Endothelial cell of umbilical vein (primary cell): ENCODE measurements around the gene RMDN2. TPM values are rescaled to one million over a fixed set of nuclear protein-coding genes. Genes with fewer than 3 reads are reported as not detected.

ENCODE experiments used
- BruUV-seq: library from RNA; stranded (reverse); fragments of 400-500 nt; replicated peaks from 2 replicates; lab custom pipeline; 2021; lab: Mats Ljungman, UMichigan
- CTCF ChIA-PET: fragments of 300-600, 350-600 bp; sonication (Branson Sonifier 250); formaldehyde crosslinking; loops from one replicate; lab custom pipeline; 2021; ENCODE audit warnings: antibody characterized with exemption, inconsistent platforms; lab: Charles Lee
- POLR2A ChIA-PET: fragments of 300-600, 350-600 bp; sonication (Branson Sonifier 250); formaldehyde crosslinking; loops from one replicate; lab custom pipeline; 2021; ENCODE audit warnings: antibody characterized with exemption, inconsistent platforms; lab: Charles Lee
- DNase-seq: peaks from one replicate; pipeline ENCODE4 v3.0.0-alpha.2; 2011; ENCODE audit warnings: low read depth, low spot score
- FAIRE-seq: peaks from 2 replicates; lab custom pipeline; 2011; peaks lifted over from hg19 to GRCh38; lab: Jason Lieb, UNC
- H2AFZ ChIP-seq: 2 replicates; pipeline ENCODE4 v1.6.0; 2012; ENCODE audit warnings: low read depth, low read length, control low read depth, inconsistent platforms
- H3K27ac ChIP-seq: 2 replicates; pipeline ENCODE4 v1.5.1; 2011; ENCODE audit warnings: low read depth, mild to moderate bottlenecking, control low read depth, low read length, moderate library complexity; ENCODE audit not compliant: insufficient read depth
- H3K27me3 ChIP-seq, 2 experiments: 2 replicates each; pipeline versions ENCODE4 v1.6.0 to v1.6.1; 2011; ENCODE audit warnings: low read length in 2 of 2, mixed read lengths in 1 of 2; ENCODE audit not compliant: control insufficient read depth in 2 of 2, insufficient read depth in 2 of 2
- H3K36me3 ChIP-seq, 2 experiments: 2 replicates in 1 of 2; 3 replicates in 1 of 2; pipeline ENCODE4 v1.5.1; 2011; ENCODE audit warnings: low read length in 2 of 2, mild to moderate bottlenecking in 1 of 2, moderate library complexity in 1 of 2; ENCODE audit not compliant: control insufficient read depth in 2 of 2, insufficient read depth in 2 of 2; ENCODE audit errors: extremely low read depth in 1 of 2
- H3K4me1 ChIP-seq: 3 replicates; pipeline ENCODE4 v1.5.1; 2011; ENCODE audit warnings: mild to moderate bottlenecking, low read length; ENCODE audit not compliant: control insufficient read depth, insufficient read depth; ENCODE audit errors: extremely low read depth
- H3K4me2 ChIP-seq: 2 replicates; pipeline ENCODE4 v1.6.1; 2011; ENCODE audit warnings: low read length, control low read depth, mixed read lengths; ENCODE audit not compliant: insufficient read depth
- H3K4me3 ChIP-seq, 3 experiments: fragments of 200-600 bp in 1 of 3; sonication (generic), shearing (Covaris generic) in 1 of 3; replicated peaks in 1 of 3; 2 replicates each; pipeline ENCODE4 v1.5.1; 2011 to 2016; ENCODE audit warnings: control low read depth in 3 of 3, low read length in 3 of 3, mild to moderate bottlenecking in 2 of 3, inconsistent platforms in 1 of 3, low read depth in 1 of 3, moderate library complexity in 1 of 3; ENCODE audit not compliant: insufficient read depth in 1 of 3
- H3K79me2 ChIP-seq: 2 replicates; pipeline ENCODE4 v1.6.0; 2012; ENCODE audit warnings: low read length, inconsistent platforms; ENCODE audit not compliant: control insufficient read depth, insufficient read depth
- H3K9ac ChIP-seq: replicated peaks from 2 replicates; pipeline ENCODE3; 2011; ENCODE audit warnings: low read length, control low read depth; ENCODE audit not compliant: insufficient read depth; ENCODE audit errors: extremely low read depth
- H3K9me1 ChIP-seq: replicated peaks from 3 replicates; pipeline ENCODE4 v1.6.0; 2011; ENCODE audit warnings: mild to moderate bottlenecking, low read length; ENCODE audit not compliant: control insufficient read depth, insufficient read depth; ENCODE audit errors: extremely low read depth
- H3K9me3 ChIP-seq: replicated peaks from 2 replicates; pipeline ENCODE4 v1.5.1; 2012; ENCODE audit warnings: low read length, inconsistent platforms; ENCODE audit not compliant: control insufficient read depth, insufficient read depth
- H4K20me1 ChIP-seq: replicated peaks from 2 replicates; pipeline ENCODE3; 2011; ENCODE audit warnings: mild to moderate bottlenecking, low read length; ENCODE audit not compliant: control insufficient read depth, insufficient read depth; ENCODE audit errors: extremely low read depth
- FOS ChIP-seq: IDR thresholded peaks from 2 replicates; pipeline ENCODE4 v1.6.1; 2011; ENCODE audit warnings: mild to moderate bottlenecking, low read length, moderate library complexity, borderline replicate concordance; ENCODE audit not compliant: insufficient read depth
- GATA2 ChIP-seq: IDR thresholded peaks from 2 replicates; pipeline ENCODE4 v1.7.0; 2011; ENCODE audit warnings: low read depth, mild to moderate bottlenecking, moderate library complexity, mixed read lengths, low read length; ENCODE audit not compliant: insufficient read length, insufficient read depth
- JUN ChIP-seq: IDR thresholded peaks from 2 replicates; pipeline ENCODE4 v1.6.1; 2011; ENCODE audit warnings: borderline replicate concordance, low read depth; ENCODE audit not compliant: insufficient read length, insufficient read depth
- MYC ChIP-seq: IDR thresholded peaks from one replicate; pipeline ENCODE4 v1.6.1; 2011; ENCODE audit warnings: mild to moderate bottlenecking, low read depth, low read length
- POLR2A ChIP-seq: IDR thresholded peaks from 2 replicates; pipeline ENCODE4 v1.6.1; 2012; ENCODE audit warnings: low read depth, mild to moderate bottlenecking, control low read depth, low read length
- POLR2AphosphoS5 ChIP-seq: IDR thresholded peaks from 2 replicates; pipeline ENCODE4 v1.6.1; 2012; ENCODE audit warnings: low read depth, mild to moderate bottlenecking, control low read depth, low read length, moderate library complexity; ENCODE audit not compliant: insufficient read depth
- dilution Hi-C: fragments of 300-500 bp; cut with MboI; formaldehyde crosslinking; loops from one replicate; pipeline ENCODE4 v1.15.0; 2019; ENCODE audit warnings: low sequenced_read_pairs; ENCODE audit not compliant: extremely low pct_ligation_motif_present
- intact Hi-C: fragments of 100-400 bp; cut with micrococcal nuclease; formaldehyde crosslinking; loops from one replicate; pipeline ENCODE4 v1.10.0; 2022
- polyA plus RNA-seq, 4 experiments: library from polyadenylated mRNA; depleted of rRNA in 3 of 4; stranded (reverse) in 3 of 4; unstranded in 1 of 4; fragments of >200 nt; gene quantifications; 2 replicates each; pipeline versions ENCODE4 v1.2.1 to v1.2.3, GENCODE V29; 2011 to 2012; ENCODE audit warnings: missing spikeins in 1 of 4
- total RNA-seq: library from RNA; stranded (reverse); gene quantifications from 2 replicates; pipeline ENCODE4 v1.2.3, GENCODE V29; 2021

RMDN2 gene
- total and polyA plus RNA-seq, 2 donors (not counting 3 experiments of a cell fraction or from before 2014, with no cell fraction given), result 0.97 to 2.8 TPM

DNA sequence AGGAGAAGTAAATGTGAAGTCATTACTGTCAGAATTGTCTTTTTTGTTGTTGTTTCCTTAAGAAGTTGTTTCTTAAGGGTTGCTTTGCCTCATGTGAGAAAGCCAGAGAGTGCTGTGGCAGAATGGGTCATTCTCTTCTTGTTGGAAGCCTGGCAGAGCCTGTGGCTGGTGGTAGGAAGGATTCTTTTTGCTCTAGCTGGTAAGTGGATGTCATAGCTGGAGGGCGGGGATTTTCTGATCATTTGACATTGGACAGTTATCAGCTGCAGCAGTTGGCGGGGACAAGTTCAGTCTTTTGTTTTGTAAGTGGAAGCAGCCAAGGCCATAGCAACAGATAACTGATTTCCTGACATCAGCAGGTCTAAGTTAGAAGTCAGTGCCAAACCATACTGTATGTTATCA lies 5.5 kb upstream of the RMDN2 start:
- intact Hi-C loops (no loop called here), dilution Hi-C loops (no loop called here)
- Histone ChIP-seq H3K9me1 (no peaks in the 10 kb centered on the region), H3K4me2 (no peak overlapping the region), H3K36me3 (no peaks in the 10 kb centered on the region), H3K4me3 (no peak overlapping the region), H3K9ac (no peak overlapping the region), H3K9me3 (no peaks in the 10 kb centered on the region), H3K79me2 (no peaks in the 10 kb centered on the region), H4K20me1 (no peaks in the 10 kb centered on the region), H2AFZ (no peak overlapping the region), H3K27ac (no peak overlapping the region), H3K4me1 (peaks cover 2% of the 10 kb centered on the region), H3K27me3 (peaks cover 18 to 21% of the 10 kb centered on the region in 2 experiments)
- TF ChIP-seq POLR2AphosphoS5 (no peak), POLR2A (no peak), GATA2 (no peak), FOS (no peak), MYC (no peak), JUN (no peak)
- CTCF ChIA-PET, result no interaction called here
- DNase-seq, result no peak
- POLR2A ChIA-PET, result no interaction called here
- no TSS peak for BruUV-seq
- FAIRE-seq, result no peak

DNA sequence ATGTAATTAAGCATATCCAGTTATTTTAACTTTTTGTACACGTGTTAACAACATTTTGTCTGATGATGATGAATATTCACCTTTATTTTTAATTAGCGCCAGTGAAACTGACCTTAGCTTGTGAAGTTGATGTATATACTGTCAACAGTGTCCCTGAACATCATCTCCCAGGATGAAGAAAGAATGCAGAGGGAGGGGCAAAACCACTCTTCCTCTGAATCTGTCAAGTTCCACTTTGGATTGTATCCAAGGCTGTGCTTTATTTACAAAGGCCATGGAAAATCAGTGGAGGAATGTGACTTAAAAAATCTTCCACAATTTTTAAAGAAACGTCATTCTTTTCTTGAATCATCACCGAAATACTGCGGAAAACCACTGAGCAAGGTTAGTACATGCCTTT lies 4.5 kb upstream of the RMDN2 start:
- intact Hi-C loops (no loop called here), dilution Hi-C loops (no loop called here)
- H3K36me3 ChIP-seq, result no peaks in the 10 kb centered on the region
- no TSS peak for BruUV-seq
- H3K9ac ChIP-seq, result no peak overlapping the region
- H3K4me1 ChIP-seq, result peaks cover 4% of the 10 kb centered on the region
- no peak for TF ChIP-seq MYC
- no peak overlapping the region for H3K4me3 ChIP-seq
- no peak for FAIRE-seq
- ChIA-PET CTCF (no interaction called here), POLR2A (no interaction called here)
- H3K79me2 ChIP-seq, result no peaks in the 10 kb centered on the region
- no peaks in the 10 kb centered on the region for H3K9me1 ChIP-seq
- peaks cover 18 to 21% of the 10 kb centered on the region in 2 experiments for H3K27me3 ChIP-seq
- H4K20me1 ChIP-seq, result no peaks in the 10 kb centered on the region
- H2AFZ ChIP-seq, result no peak overlapping the region
- no peak overlapping the region for H3K27ac ChIP-seq
- no peaks in the 10 kb centered on the region for H3K9me3 ChIP-seq
- no peak overlapping the region for H3K4me2 ChIP-seq
- no peak for DNase-seq
